DMS53 (cell line): ENCODE data around the gene CCDC201.
"Not testable (repeated sequence)": the region's sequence is repeated elsewhere in the genome, so short reads cannot be mapped to it uniquely, and the experiment has no call there.

Experiments used
- DNase-seq: peaks from one replicate; lab custom pipeline; 2025; lab: John Stamatoyannopoulos, UW

CCDC201 gene

GRCh38 chr7:45817016-45817415, 55.9 kb downstream of the CCDC201 start:
- not testable (repeated sequence) for DNase-seq

- not testable (repeated sequence) for DNase-seq
Observed at GRCh38 chr7:45814216-45815118, 58.4 kb downstream of the CCDC201 start.

DNA sequence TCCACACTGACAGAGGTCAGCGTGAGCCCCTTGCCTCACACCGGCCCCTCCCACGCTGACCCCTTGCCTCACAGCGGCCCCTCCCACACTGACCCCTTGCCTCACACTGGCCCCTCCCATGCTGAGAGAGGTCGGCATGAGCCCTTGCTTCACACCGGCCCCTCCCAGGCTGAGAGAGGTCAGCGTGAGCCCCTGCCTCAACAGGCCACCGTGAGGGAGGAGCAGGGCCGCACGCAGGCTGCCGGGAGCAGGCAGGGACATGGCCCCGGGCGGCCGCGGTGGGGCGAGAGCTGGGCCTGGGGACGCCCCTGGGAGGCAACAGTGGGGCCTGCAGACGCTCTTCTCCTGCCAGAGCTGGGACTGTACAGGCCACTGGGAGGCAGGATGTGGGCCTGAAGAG, 59.1 kb downstream of the CCDC201 start:
- DNase-seq = not testable (repeated sequence)

DNA sequence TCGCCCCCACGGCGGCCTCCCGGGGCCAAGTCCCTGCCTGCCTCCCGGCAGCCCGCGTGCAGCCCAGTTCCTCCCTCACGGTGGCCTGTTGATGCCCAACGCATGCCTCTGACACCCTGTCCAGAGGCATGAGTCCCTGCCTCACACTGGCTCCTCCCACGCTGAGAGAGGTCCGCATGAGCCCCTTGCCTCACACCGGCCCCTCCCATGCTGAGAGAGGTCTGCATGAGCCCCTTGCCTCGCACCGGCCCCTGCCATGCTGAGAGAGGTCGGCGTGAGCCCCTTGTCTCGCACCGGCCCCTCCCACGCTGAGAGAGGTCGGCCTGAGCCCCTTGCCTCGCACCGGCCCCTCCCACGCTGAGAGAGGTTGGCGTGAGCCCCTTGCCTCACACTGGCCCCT, 59.9 kb downstream of the CCDC201 start:
- DNase-seq = no peak

DNA sequence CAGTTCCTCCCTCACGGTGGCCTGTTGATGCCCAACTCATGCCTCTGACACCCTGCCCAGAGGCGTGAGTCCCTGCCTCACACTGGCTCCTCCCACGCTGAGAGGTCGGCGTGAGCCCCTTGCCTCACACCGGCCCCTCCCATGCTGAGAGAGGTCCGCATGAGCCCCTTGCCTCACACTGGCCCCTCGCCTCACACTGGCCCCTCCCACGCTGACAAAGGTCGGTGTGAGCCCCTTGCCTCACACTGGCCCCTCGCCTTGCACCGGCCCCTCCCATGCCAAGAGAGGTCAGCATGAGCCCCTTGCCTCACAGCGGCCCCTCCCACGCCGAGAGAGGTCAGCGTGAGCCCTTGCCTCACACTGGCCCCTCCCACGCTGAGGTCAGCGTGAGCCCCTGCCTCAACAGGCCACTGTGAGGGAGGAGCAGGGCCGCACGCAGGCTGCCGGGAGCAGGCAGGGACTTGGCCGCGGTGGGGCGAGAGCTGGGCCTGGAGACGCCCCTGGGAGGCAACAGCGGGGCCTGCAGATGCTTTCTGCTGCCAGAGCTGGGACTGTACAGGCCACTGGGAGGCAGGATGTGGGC, 61.1 kb downstream of the CCDC201 start:
- not testable (repeated sequence) for DNase-seq

- DNase-seq = not testable (repeated sequence)
Observed at GRCh38 chr7:45810451-45811005, 62.4 kb downstream of the CCDC201 start.
